DOHH2 (cell line): Measurements from ENCODE around the gene ARL6IP5.
A peak's percentile ranks its signal among the peaks of the same experiment; 100 is the strongest.

Experiments used
- H3F3A ChIP-seq: fragments of 200-600 bp; sonication (generic), shearing (Covaris generic); 2 replicates; pipeline ENCODE4 v1.6.0; 2016; ENCODE audit warnings: antibody characterized with exemption, mild to moderate bottlenecking; ENCODE audit not compliant: control insufficient read depth, insufficient read depth
- H3K27ac ChIP-seq: fragments of 200-600 bp; sonication (generic); 2 replicates; pipeline ENCODE4 v1.5.1; 2014; ENCODE audit warnings: low read depth, mild to moderate bottlenecking, low read length, moderate library complexity
- H3K27me3 ChIP-seq: fragments of 200-600 bp; sonication (generic); 2 replicates; pipeline ENCODE4 v1.6.1; 2014; ENCODE audit warnings: mild to moderate bottlenecking, low read length, mixed read lengths; ENCODE audit not compliant: control insufficient read depth
- H3K36me3 ChIP-seq: fragments of 200-600 bp; sonication (generic); 2 replicates; pipeline ENCODE4 v1.6.1; 2014; ENCODE audit warnings: mild to moderate bottlenecking, low read length, moderate library complexity, mixed read lengths; ENCODE audit not compliant: control insufficient read depth
- H3K4me1 ChIP-seq: fragments of 200-600 bp; sonication (generic); 2 replicates; pipeline ENCODE4 v1.6.1; 2014; ENCODE audit warnings: mild to moderate bottlenecking, low read length, mixed read lengths; ENCODE audit not compliant: control insufficient read depth
- H3K4me2 ChIP-seq: fragments of 200-600 bp; sonication (generic); 2 replicates; pipeline ENCODE4 v1.6.0; 2014; ENCODE audit warnings: mild to moderate bottlenecking, low read length, moderate library complexity
- H3K4me3 ChIP-seq: fragments of 200-600 bp; sonication (generic); 2 replicates; pipeline ENCODE4 v1.5.1; 2014; ENCODE audit warnings: mild to moderate bottlenecking, low read length, mixed read lengths
- H3K79me2 ChIP-seq: fragments of 200-600 bp; sonication (generic); 2 replicates; pipeline ENCODE4 v1.6.1; 2014; ENCODE audit warnings: mild to moderate bottlenecking, low read length, mixed read lengths; ENCODE audit not compliant: control insufficient read depth
- H3K9me2 ChIP-seq: fragments of 200-600 bp; sonication (generic); replicated peaks from 2 replicates; pipeline ENCODE4 v1.6.1; 2014; ENCODE audit warnings: mild to moderate bottlenecking, low read length, mixed read lengths; ENCODE audit not compliant: control insufficient read depth
- H3K9me3 ChIP-seq: fragments of 200-600 bp; sonication (generic); 2 replicates; pipeline ENCODE4 v1.6.1; 2014; ENCODE audit warnings: antibody characterized with exemption, low read length, mixed read lengths; ENCODE audit not compliant: control insufficient read depth, insufficient read depth
- H4K20me1 ChIP-seq: fragments of 200-600 bp; sonication (generic); 2 replicates; pipeline ENCODE4 v1.6.0; 2014; ENCODE audit warnings: low read depth, mild to moderate bottlenecking, antibody characterized with exemption, low read length, moderate library complexity; ENCODE audit not compliant: control insufficient read depth, insufficient read depth
- EZH2phosphoT487 ChIP-seq: fragments of 200-600 bp; sonication (generic); IDR thresholded peaks from 2 replicates; pipeline ENCODE4 v1.6.1; 2017; ENCODE audit warnings: borderline replicate concordance, mild to moderate bottlenecking, antibody characterized with exemption, low read length, moderate library complexity, mixed read lengths
- TF ChIP-seq, protein P1 (sequence below): fragments of 200-600 bp; sonication (generic); IDR thresholded peaks from one replicate; pipeline ENCODE4 v1.5.1; 2014; ENCODE audit warnings: antibody characterized with exemption, mild to moderate bottlenecking, low read depth, low read length; ENCODE audit not compliant: poor library complexity, severe bottlenecking

The ARL6IP5 gene

DNA sequence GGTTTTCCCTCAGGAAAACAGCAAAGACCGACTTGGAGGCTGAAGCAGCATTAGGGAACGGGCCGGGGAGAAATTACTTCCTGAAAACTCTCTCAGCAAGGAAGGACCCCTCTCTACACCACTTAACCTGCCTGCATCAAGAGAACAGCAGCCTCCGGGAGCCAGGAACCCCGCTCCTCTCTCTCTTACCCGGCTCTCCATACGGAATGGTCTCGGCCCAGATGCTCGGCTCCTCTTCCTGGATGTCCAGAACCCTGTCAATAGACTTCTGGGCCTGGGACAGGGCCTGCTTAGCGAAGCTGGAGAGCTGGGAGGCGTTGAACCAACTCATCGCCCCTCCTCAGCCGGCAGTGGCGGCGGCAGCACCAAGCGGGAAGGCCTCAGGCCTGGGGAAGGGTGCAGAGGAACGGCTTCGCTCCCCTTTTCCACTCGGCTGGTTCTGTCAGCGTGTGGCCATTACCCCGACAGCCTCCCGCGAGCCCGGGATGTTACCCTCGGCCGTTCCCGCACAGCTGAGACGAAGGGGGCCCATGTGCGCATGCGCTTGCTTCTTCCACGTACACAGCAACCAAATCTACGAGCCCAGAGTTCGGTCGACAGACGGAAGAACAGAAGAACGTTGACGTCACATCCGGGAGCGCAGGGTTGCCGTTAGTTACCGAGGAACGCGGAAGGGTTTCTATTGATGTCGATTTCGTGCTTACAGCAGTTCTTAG, 32.8 kb upstream of the ARL6IP5 start, which contains the start of gene TMF1:
Gene TMF1, minus strand, starts transcription at position 578 of the 716 bp plus-strand sequence. Its CDS starts 247 bp downstream, at position 331.
- Histone ChIP-seq H3K9me2 (no peaks in the 10 kb centered on the region), H3K4me1 (peaks cover 17% of the 10 kb centered on the region), H3K4me3 (peak within 1 kb of the TSS; percentile 93), H3F3A (peaks cover 18% of the 10 kb centered on the region; the same call in 1 of the 2 replicates), H3K27me3 (no peaks in the 10 kb centered on the region), H3K79me2 (peaks cover 48% of the 10 kb centered on the region), H3K4me2 (peak within 1 kb of the TSS; percentile 72), H3K36me3 (peaks cover 66% of the 10 kb centered on the region), H3K9me3 (no peaks in the 10 kb centered on the region), H3K27ac (peak within 1 kb of the TSS; percentile 58), H4K20me1 (no peaks in the 10 kb centered on the region)
- TF ChIP-seq, protein P1, sequence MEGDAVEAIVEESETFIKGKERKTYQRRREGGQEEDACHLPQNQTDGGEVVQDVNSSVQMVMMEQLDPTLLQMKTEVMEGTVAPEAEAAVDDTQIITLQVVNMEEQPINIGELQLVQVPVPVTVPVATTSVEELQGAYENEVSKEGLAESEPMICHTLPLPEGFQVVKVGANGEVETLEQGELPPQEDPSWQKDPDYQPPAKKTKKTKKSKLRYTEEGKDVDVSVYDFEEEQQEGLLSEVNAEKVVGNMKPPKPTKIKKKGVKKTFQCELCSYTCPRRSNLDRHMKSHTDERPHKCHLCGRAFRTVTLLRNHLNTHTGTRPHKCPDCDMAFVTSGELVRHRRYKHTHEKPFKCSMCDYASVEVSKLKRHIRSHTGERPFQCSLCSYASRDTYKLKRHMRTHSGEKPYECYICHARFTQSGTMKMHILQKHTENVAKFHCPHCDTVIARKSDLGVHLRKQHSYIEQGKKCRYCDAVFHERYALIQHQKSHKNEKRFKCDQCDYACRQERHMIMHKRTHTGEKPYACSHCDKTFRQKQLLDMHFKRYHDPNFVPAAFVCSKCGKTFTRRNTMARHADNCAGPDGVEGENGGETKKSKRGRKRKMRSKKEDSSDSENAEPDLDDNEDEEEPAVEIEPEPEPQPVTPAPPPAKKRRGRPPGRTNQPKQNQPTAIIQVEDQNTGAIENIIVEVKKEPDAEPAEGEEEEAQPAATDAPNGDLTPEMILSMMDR, result no peak
- no peak for TF ChIP-seq EZH2phosphoT487

DNA sequence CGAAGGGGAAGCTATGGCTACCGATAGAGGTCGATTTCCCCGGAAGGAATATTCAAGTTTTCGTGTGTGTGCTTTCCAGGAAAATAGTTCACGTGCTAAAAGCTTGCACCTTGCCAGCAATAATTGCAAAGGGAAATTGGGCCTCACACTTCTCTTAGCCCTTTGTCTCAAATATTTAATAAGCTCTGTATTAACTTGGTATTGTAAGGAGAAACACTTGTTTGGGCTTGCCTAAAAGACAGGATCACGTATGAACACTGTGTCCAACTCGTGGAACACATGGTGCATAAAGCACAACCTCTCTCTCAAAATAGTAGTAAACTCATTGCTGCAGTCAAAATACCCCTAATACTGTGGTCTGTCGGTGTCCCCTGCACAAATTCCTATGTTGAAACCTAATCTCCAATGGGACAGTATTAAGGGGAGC, 32.3 kb upstream of the ARL6IP5 start:
- no peaks in the 10 kb centered on the region for H4K20me1 ChIP-seq
- no peaks in the 10 kb centered on the region for H3K27me3 ChIP-seq
- H3K4me1 ChIP-seq, result peaks cover 17% of the 10 kb centered on the region
- peaks cover 66% of the 10 kb centered on the region for H3K36me3 ChIP-seq
- H3K9me2 ChIP-seq, result no peaks in the 10 kb centered on the region
- peaks cover 20% of the 10 kb centered on the region; the same call in 1 of the 2 replicates for H3F3A ChIP-seq
- no peaks in the 10 kb centered on the region for H3K9me3 ChIP-seq
- H3K4me2 ChIP-seq, result peak overlapping the region; percentile 72
- H3K4me3 ChIP-seq, result peak overlapping the region; percentile 93
- no peak for TF ChIP-seq EZH2phosphoT487
- TF ChIP-seq, protein P1, result no peak
- peaks cover 44% of the 10 kb centered on the region for H3K79me2 ChIP-seq
- peak overlapping the region; percentile 48 for H3K27ac ChIP-seq

DNA sequence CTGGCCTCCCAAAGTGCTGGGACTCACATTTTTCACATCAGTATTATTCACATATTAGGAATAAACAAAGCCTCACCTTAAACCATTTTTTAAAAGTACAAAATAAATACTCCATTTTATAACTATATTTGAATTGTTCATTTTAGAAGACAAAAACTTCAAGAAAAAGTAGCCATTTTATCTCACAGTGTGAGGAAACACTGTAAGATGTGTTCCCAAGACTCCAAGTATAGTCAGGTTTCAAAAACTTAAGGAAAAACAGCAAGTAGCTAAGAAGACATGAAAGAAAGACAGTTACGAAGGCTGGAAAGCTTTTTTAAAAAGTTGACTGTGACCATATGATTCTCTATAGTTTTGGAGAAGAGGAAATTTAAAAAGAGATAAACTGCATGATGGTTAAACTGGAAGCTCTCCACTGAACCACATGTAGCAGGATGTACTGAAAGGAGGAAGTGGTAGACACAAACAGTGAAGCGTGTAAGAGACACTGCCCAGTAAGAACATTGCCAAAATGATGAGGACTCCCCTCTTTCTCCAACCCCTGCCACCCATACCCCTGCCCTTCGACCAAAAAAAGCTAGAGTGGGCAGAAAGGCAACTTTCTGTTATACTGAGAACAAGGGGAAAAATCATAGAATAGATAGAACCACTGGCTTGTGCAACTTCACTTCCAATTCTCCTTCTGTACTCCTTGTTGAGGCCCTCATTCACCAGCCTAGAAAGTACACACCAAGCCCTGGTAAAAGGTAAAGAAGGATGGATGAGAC, 26.4 kb upstream of the ARL6IP5 start:
- Histone ChIP-seq H3K79me2 (no peaks in the 10 kb centered on the region), H3K4me3 (peak overlapping the region; percentile 24), H3K9me2 (no peaks in the 10 kb centered on the region), H3K27me3 (no peaks in the 10 kb centered on the region), H3K36me3 (peaks cover 87% of the 10 kb centered on the region), H3K4me1 (peaks cover 20% of the 10 kb centered on the region), H3F3A (peaks cover 17% of the 10 kb centered on the region), H3K27ac (peak overlapping the region; percentile 65), H4K20me1 (no peaks in the 10 kb centered on the region), H3K9me3 (no peaks in the 10 kb centered on the region), H3K4me2 (peak overlapping the region; percentile 64)
- TF ChIP-seq, protein P1, result no peak
- TF ChIP-seq EZH2phosphoT487, result no peak
